Non-pigmented ciliary epithelial cell (primary cell): ENCODE measurements around the gene GPSM1.

Experiments
- DNase-seq: peaks from one replicate; pipeline ENCODE4 v3.0.0-alpha.2; 2010; ENCODE audit warnings: low read depth

Gene GPSM1

DNA sequence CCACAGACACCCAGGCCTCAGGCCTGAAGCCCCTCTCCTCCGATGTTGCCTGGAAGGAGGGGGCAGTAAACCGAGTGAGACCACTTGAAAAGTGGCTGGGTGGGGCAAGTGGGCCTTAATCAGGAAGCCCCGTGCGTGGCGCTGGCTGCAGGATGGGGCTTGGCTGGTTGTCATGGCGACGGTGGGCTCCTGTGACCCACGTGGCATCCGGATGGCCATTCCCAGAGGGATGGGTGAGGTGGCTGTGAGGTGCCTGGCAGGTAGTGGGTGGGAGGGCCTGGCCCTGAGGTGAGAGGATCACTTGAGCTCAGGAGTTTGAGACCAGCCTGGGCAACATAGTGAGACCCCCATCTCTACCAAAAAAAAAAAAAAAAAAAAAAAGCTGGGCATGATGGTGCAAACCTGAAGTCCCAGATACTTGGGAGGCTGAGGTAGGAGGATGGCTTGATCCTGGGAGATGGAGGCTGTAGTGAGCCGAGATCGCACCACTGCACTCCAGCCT is 5.2 kb downstream of the GPSM1 start:
- DNase-seq = no peak

DNA sequence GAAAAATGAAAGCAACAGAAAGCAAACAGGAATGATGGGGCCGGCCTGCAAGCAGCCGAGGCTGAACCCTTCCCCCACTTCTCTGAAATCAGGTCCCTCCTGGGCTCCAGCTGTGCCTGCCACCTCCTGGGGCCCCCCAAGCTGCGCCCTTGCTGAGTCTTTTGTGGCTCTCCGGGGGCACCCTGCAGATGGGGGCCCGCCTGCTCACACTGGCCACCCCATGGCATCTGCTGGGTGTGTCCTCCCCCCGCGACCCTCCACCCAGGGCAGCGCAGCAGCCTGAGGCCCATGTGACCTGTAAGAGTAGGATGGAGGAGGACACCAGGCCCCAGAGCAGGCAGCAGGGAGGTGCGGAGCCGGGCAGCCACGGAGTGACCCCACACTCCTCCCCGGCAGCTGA is 5.7 kb downstream of the GPSM1 start:
- DNase-seq = no peak

DNA sequence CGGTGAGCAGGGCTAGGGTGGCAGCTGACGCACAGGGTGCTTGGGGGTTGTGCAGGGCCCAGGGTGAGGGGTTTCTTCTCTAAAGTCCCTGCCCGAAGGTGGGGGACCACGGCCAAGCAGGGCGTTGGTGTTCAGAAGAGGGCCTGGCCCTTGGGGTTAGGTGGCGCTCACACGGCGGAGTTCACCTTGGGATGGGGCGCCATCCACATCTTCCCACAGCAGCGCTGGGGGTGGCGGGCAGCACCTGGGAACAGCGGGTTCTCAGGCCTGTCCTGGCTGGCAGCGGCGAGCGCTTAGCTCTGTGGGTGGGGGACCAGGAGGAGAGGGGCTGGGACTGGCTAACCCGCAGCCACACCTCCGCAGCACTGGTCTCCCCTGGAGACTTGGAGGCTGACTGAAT is 6.1 kb downstream of the GPSM1 start:
- DNase-seq = no peak

DNA sequence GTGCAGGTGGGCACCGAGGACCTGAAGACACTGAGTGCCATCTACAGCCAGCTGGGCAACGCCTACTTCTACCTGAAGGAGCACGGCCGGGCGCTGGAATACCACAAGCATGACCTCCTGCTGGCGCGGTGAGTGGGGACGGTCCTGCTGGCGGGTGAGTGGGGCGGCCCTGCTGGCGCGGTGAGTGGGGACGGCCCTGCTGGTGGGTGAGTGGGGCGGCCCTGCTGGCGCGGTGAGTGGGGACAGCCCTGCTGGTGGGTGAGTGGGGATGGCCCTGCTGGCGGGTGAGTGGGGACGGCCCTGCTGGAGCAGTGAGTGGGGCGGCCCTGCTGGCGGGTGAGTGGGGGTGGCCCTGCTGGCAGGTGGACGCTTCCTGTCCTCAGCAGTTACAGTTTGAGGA is 7.2 kb downstream of the GPSM1 start:
- DNase-seq = no peak

DNA sequence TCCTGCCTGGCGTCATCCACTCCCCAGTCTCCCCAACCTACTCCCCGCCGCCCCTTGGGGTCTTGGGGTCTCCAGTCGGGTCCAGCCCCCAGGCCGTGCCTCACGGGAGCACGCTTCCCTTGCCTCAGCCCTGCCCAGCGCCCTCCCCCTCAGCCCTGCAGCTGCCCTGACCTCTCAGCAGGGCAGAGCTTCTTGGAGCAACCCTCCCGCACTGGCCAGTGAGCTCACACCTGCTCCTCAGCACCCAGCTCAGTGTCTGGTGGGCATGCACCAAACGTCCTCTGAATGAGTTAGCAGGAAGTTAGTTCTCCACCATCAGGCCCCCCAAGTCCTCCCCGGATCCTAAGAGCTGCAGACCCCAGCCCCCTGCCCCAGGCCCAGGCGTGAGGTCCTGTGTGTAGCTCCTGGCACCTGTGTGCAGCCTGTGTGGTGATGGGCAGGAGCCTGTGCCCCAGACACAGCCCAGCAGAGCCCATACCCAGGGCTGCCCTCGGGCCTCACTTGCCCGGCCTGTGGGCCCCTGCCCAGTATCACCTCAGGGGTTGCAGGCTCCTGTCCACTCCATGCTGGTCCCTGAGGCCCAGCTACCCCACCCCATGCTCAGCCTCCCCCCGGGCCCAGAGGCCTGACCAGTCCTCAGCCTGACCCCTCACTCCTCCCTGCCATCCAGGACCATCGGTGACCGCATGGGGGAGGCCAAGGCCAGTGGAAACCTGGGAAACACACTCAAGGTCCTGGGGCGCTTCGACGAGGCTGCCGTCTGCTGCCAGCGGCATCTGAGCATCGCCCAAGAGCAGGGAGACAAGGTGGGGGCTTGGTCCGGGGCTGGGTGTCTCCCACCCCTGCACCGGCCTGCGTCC is 8.2 kb downstream of the GPSM1 start:
- no peak for DNase-seq

DNA sequence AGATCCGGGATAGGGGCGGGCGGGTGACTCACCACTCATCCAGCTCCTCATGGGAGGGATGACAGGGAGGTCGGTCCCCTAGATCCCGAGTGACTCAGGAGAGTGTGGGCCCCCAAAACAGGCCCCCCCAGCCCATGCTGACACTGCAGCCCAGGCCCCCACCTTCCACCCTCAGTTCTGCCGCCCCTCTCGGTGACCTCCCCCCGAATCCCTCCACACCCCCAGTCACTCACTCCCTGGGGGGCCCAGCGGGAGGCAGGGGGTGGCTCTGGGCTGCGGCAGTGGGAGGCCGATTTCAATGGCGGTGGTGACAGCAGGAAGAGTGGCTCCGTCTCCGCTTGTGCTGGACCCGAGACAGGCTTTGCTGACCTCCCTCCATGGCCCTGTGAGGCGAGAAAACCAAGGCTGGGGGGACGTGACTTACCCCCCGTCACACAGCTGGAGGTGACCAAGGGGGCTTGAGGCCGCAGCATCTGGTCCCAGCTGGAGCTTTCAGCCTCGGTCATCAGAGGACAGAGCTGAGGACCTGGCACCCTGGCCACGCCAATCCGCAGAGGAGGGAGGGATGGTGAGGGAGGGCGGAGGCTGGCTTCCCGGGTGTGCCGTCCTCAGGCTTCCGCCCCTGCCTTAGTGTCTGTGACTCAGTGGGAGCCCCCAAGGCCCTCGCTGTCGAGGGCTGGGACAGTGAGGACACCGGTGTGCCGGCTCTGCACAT is 9.0 kb downstream of the GPSM1 start:
- DNase-seq = no peak

DNA sequence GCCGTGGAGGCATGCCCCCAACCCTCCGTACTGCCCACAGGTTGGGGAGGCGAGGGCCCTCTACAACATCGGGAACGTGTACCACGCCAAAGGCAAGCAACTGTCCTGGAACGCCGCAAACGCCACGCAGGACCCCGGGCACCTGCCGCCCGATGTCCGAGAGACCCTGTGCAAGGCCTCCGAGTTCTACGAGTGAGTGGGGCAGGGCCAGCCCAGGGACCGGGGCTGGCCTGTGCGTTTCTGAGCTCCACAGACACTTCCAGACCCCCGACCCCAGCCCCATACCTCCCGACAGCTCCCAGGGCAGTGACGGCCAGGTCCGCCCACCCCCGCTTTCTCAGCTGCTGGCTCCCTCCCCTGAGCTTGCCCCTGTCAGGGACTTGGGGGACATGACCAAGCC is 9.5 kb downstream of the GPSM1 start:
- no peak for DNase-seq

DNA sequence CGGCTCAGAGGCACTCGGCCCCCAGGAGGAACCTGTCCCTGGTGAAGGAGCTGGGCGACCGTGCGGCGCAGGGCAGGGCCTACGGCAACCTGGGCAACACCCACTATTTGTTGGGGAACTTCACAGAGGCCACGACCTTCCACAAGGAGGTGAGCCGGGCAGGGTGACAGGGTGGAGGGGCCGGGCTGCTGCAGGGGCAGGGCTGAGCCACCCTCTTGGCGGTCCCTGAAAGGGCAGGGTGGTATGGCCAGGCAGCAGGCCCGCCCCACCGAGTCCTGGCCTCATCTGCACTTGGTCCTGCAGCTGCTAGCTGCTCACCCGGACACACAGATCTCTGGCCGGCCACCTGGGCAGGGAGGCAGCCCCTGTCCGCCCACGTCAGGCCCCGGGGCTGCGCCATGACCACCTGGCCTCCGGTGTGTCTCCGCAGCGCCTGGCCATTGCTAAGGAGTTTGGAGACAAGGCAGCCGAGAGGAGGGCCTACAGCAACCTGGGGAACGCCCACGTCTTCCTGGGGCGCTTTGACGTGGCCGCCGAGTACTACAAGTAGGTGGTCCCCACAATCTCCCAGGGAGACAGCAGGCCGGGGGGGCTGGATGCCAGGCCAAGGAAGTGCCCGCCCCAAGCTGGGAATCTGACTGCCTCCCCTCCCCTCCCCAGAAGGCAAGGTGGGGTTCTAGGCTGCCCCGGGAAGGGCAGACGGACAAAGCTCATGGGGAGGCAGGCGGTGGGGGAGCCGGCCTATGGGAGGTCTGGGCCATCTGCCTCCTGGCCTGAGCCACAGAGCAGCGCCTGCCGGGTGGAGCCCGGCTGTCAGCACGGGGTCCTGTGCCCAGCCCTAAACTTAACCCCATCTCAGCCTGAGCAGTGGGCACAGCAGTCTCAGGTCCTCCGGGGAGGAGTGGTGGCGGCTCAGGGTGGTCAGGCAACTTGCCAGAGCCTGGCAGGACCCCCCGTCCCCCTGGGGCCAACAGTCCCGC is 10.4 kb downstream of the GPSM1 start:
- no peak for DNase-seq

DNA sequence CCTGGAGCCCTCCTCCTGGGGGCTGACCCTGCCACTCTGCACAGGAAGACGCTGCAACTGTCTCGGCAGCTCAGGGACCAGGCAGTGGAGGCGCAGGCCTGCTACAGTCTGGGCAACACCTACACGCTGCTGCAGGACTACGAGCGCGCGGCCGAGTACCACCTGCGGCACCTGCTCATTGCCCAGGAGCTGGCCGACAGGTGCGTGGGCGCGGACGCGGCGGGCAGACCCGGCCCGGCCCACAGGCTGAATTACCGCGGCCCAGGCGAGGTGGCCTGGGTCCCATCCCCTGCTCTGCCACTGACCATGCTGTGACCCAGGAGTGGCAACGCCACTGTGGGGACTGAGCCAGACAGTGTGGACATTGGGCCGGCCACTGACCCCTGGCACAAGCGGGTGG is 11.2 kb downstream of the GPSM1 start:
- no peak for DNase-seq

DNA sequence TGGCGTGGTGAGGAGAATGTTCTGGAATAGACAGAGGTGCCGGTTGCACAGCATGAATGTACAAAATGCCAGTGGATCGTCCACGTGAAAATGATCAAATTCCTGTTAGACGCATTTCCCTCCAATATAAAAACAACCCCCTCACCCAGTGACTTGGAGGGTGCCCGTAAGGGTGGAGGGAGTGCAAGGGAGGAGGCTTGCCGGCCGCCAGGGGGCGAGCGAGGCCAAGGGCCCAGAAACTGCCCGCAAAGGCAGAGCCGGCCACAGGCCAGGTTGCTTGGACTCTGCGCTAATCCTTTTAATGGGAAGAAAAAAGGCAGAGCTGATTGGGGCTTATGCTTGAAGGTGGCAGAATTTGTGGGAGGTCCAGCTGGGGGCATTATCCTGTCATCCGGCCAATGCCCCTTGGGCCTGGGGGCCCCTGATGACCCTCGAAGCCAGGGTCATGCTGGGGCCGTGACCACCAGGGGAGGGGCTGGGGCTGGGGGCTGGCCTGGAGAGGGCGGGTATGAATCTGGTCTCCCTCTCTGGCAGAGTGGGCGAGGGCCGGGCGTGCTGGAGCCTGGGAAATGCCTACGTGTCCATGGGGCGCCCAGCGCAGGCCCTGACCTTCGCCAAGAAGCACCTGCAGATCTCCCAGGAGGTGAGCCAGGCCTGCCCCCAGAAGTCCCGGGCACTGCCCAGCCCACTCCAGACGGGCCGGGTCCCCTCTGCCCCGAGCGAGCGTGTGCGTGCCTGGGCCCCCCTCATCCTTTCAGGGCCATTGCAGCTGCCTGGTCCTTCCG is 12.0 kb downstream of the GPSM1 start:
- no peak for DNase-seq

DNA sequence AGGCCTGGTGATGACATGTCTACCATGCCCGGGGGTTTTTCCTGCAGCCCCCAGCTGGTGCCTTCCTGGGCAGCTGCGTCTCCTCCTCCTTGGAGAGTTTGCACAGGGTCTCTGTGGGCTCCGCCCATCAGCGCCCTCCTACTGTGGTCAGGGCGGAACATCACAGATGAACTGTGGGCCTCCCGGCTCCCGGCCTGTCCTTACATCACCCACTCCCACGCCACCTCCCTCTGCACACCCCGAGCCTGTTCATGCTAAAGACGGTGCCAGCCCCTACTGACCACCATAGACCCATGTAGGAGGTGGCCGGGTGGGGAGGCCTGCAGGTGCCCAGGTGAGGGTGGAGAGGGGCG is 12.6 kb downstream of the GPSM1 start:
- no peak for DNase-seq

DNA sequence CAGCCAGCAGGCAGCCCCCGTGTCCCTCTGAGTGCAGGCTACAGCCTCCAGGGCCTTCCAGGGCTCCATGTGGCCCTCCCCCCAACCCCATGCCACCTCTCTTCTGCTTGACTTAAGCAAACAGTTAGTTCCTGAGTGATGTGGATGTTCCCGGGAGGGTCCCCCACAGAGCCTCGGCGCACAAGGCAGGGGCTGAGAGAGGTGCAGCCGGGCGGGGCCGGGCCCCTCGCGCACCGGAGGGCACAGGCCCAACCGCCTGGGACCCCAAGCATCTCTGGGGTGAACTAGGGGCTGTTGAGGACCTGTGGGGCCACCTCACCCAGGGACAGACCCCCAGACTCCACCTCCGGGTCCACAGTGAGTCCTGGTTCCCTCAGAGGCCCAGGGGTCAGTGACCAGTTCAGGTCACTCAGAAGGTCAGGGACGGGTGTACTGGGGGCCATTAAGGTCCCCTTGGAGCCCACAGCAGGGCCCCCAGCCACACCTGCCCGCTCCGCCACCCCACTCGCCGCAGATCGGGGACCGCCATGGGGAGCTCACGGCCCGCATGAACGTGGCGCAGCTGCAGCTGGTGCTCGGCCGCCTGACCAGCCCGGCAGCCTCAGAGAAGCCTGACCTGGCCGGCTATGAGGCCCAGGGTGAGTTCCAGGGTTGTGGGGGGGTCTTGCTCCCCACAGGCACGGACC is 13.2 kb downstream of the GPSM1 start:
- no peak for DNase-seq

DNA sequence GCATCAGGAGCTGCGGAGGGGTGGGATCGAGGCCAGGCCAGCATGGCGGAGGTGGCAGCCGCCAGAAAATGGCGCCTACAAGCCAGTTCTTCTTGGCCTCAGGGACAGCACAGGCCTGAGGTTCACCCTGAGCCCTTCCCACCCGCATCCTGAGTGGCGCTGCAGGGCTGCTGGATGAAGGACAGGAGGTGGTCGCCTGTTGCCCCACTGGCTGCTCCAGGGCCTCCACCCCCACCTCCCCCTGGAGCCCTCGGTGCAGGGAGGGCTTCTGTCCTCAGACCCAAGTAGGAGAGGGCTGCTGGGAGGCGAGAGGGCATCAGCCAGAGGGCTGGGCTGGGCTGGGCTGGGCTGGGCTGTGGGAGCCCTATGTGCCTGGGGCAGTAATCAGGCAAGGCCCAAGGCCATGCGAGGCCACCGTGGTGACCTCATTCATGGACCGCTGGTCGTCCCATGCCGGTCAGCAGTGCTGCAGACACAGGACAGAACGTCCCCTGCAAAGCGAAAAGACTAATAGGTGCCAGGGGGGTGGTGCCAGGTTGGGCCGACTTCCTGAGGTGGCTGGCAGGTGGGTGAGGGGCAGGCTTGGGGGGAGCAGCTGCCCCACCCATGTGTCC is 13.8 kb downstream of the GPSM1 start:
- DNase-seq = no peak

DNA sequence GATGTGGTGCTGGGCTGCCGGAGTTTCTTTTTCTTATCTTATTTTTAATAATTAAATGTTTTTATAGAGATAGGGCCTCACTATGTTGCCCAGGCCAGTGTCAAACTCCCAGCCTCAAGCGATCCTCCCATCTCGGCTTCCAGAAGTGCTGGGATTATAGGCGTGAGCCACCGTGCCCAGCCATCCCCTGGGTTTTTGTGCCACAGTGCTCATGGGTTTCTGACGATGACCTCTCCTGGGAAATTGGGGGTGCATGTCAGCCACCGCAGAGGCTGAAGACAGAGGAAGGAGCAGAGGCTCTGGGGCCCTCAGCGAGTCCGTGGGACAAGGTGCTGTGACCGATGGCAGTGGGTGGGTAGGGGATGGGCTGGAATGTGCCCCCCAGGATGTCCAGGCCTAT is 14.4 kb downstream of the GPSM1 start:
- DNase-seq = no peak

DNA sequence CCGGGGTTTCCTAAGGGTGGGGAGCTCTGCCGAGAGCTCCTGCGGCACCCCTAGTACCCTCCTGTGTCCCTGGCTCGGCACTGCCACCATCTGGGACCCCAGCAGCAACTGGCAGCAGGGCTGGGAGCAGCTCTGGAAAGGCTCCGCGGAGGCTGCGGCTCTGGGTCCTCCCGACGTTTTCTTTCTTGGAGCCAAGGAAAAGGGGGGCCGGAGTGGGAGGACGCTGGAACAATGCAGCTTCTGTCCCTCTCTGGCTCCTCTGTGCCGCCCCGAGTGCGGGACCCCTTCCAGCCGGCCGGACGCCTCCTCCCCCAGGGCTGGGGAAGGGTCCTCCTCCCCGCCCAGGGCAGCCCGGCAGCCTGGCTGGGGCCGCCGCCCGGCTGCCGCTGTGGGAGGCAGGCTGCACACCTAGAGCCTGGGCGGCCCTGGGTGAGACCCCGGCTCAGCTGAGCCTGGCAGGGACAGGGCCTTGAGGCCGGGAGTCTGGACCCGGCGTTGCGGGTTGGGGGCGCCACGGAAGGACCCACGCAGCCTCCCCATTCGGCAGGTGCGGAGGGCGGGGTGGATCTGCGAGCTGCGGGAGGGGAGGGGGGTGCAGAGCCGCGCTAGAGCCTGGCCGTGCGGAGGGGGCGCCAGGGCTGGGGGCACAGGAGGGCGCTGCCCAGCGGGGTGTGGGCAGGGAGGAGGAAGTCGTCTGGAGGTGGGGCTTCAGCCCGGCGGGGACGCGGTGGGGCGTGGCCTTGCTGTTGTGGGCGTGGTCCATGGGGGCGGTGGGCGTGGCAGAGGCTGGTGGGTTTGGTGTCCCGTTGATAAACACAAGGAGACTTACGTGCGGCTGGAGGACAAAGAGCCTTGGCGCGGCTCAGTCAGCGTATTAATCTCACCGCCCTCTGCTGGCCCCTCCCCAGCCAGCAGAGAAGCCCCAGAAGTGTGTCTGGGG is 15.1 kb downstream of the GPSM1 start:
- peak; percentile 30 for DNase-seq

DNA sequence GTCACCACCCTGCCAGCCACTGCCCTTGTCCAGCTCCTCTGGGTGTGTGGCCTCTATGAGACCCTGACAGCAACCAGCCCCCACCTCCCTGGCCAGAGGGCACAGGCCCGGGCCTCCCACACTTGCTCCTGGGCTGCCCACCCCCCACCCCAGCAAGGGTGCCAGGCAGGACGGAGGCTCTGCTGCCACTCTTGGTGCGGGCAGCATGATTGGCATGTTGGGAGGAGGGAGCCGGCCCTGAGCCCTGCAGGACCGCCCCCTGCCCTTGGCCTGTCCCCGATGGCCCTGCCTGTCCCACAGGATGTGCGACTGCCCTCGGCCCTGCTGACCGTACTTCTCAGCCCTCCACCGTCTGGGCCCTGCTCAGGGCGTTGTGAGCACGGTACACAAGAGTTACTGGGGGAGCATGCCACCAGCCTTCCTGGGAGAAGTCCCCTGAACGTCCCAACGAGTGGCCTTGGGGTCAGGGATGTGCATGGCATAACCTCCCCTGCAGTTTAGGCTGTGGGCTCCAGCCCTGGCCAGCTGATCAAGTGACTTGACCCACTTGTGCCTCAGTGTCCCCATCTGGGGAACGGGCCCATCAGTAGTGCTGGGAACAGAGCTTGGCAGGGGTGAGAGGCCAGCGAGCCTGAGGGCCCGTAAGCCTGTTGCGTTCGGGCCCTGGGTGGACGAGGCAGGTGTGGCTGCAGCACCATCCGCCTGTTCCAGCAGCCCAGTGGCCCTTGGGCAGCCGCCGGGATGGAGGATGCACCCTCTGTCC is 16.0 kb downstream of the GPSM1 start:
- DNase-seq = no peak

DNA sequence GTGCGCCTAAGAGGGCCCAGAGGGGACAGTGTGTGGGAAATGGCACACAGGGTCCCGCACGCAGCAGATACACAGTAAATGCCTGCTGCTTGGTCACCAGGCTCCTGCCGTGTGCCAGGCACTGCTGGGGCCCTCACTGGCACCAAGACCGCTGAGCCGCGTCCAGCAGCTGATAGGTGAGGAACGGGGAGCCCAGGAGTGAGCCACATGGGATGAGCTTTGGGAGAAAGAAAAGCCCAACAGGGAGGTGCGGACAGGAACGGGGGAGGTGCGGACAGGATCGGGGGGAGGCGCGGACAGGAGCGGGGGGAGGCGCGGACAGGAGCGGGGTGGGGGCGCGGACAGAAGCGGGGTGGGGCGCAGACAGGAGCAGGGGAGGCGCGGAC is 16.5 kb downstream of the GPSM1 start:
- DNase-seq = no peak

DNA sequence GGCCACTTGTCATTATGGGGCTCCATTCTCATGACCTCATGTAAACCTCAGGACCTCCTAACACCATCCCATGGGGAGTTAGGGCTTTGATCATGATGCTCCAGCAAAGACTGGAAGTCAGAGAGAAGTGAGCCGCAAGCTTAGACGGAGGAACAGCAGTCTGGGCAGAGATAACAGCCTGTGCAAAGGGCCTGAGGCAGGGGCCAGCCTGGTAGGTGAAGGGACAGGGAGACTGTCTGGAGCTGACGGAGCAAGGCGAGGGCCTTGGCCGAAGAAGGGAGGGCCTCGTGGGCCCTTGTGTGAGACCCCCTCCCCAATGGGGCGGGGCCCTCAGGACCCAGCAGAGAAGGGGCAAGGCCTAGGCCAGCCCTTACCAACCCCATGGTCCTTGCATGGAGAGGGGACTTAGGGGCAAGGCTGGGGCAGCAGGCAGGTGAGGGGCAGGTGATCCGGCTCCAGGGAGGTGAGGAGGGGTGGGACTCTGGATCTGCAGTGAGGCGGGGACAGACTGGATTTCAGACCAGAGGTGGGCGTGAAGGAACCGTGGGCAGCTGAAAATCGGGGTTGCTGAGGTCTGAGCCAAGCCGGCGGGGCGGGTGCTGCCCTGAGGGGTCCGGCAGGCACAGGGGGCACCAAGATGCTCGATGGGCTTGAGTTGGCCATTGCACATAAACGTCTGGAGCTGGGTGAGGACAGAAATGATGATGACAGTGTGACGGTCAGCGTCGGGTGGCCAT is 17.4 kb downstream of the GPSM1 start:
- no peak for DNase-seq
